MCF 10A (cell line): Measurements from ENCODE around the gene NRTN. TPM values are rescaled to one million over a fixed set of nuclear protein-coding genes. Genes with fewer than 3 reads are reported as not detected.

Experiments
- BruUV-seq: library from RNA; stranded (reverse); fragments of 400-500 nt; replicated peaks from 2 replicates; lab custom pipeline; 2021; lab: Mats Ljungman, UMichigan
- CTCF ChIA-PET: fragments of 300-600 bp; sonication (Branson Sonifier 250); formaldehyde crosslinking; extraction: SDS; loops from one replicate; lab custom pipeline; 2021; ENCODE audit warnings: antibody characterized with exemption, inconsistent platforms; lab: Yijun Ruan, JAX
- POLR2A ChIA-PET: fragments of 300-600, 350-650 bp; sonication (Branson Sonifier 250); formaldehyde crosslinking; extraction: SDS; loops from one replicate; lab custom pipeline; 2020; ENCODE audit warnings: antibody characterized with exemption, inconsistent platforms; lab: Yijun Ruan, JAX
- DNase-seq: peaks from one replicate; pipeline ENCODE4 v3.0.0-alpha.2; 2018; ENCODE audit not compliant: unreplicated experiment
- H3K27ac Mint-ChIP-seq: one replicate; pipeline ENCODE4 v1.8.0; 2022; ENCODE audit warnings: mild to moderate bottlenecking, low read depth, mixed read lengths; ENCODE audit not compliant: unreplicated experiment
- H3K27me3 Mint-ChIP-seq: one replicate; pipeline ENCODE4 v1.8.0; 2022; ENCODE audit warnings: mixed read lengths; ENCODE audit not compliant: insufficient read depth, unreplicated experiment
- H3K36me3 Mint-ChIP-seq: one replicate; pipeline ENCODE4 v1.8.0; 2022; ENCODE audit warnings: mild to moderate bottlenecking, moderate library complexity, mixed read lengths; ENCODE audit not compliant: insufficient read depth, unreplicated experiment
- H3K4me1 Mint-ChIP-seq: one replicate; pipeline ENCODE4 v1.8.0; 2022; ENCODE audit warnings: mixed read lengths; ENCODE audit not compliant: insufficient read depth, unreplicated experiment
- H3K4me3 Mint-ChIP-seq: one replicate; pipeline ENCODE4 v1.8.0; 2022; ENCODE audit warnings: mild to moderate bottlenecking, moderate library complexity, mixed read lengths; ENCODE audit not compliant: unreplicated experiment
- H3K9me3 Mint-ChIP-seq: one replicate; pipeline ENCODE4 v1.8.0; 2022; ENCODE audit warnings: mixed read lengths; ENCODE audit not compliant: unreplicated experiment
- intact Hi-C: fragments of 100-400 bp; cut with micrococcal nuclease; formaldehyde crosslinking; loops from 2 replicates; pipeline ENCODE4 v1.14.1; 2022
- total RNA-seq: library from RNA; stranded (reverse); gene quantifications from 2 replicates; pipeline ENCODE4 v1.2.3, GENCODE V29; 2022
- TF ChIP-seq, protein P1 (sequence below): fragments of 200-600 bp; IDR thresholded peaks from one replicate; pipeline ENCODE4 v1.8.0; 2022; ENCODE audit warnings: antibody characterized with exemption, mild to moderate bottlenecking; ENCODE audit not compliant: unreplicated experiment

NRTN gene
- total RNA-seq, 1 experiment from 2014 or later = 0.75 TPM

DNA sequence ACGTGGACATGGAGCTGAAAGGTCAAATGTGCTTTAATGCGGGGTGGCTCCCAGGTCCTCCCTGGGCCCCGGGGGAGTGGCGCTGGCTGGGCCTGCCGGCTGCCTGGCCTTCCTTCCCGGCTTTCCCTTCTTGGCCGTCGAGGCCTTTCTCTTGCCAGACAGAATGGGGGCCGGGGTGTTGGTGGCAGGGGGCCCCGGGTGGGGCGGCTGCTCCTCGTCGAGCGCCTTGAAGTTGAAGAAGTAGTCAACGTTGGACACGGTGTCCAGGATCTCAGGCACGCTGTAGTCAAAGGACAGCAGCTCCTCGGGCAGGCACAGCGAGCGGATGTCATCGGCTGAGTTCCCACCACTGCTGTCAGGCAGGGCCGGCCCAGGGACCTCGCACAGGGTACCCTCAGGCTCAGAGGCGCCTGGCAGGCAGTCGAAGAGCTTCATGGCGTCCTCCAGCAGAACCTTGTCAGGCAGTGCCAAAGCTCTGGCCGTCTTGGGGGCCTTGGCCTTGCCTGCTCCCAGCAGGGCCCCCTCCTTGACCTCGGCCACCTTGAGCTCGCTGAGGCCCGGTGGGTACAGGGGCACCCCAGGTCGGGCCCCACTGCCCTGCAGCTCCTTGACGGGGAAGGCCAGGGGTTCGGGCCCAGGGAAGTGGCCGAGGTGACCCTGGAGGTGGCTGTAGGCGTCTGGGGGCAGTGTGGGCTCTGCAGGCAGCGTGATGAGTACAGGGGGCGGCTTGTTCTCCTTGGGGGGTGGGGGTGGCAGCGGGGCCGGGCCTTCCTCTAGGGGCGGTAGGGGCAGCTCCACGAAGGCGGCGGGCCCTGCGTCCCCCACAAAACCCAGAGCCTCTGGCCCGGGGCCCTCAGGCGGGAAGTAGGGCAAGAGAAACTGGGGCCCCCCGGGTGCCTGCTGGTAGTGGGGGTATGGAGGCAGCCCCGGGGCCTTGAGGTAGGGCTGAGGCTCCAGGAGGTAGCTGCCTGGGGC lies 21.6 kb upstream of the NRTN start:
- BruUV-seq = no TSS peak
- Mint-ChIP-seq H3K4me3 (no peak overlapping the region), H3K27ac (no peak overlapping the region), H3K4me1 (no peaks in the 10 kb centered on the region), H3K9me3 (no peaks in the 10 kb centered on the region), H3K36me3 (peaks cover 38% of the 10 kb centered on the region), H3K27me3 (no peaks in the 10 kb centered on the region)
- DNase-seq = no peak
- POLR2A ChIA-PET = interaction anchor here (0.5 to 1.3 kb wide), 3 partner anchors 21 to 121 kb away, joined by 3 to 12 read pairs (median 3); no protein-coding TSS in a partner anchor
- CTCF ChIA-PET = interaction anchor here (0.5 to 1.3 kb wide), 4 partner anchors 21 to 96 kb away, joined by 3 to 4 read pairs (median 3); no protein-coding TSS in a partner anchor
- TF ChIP-seq, protein P1, sequence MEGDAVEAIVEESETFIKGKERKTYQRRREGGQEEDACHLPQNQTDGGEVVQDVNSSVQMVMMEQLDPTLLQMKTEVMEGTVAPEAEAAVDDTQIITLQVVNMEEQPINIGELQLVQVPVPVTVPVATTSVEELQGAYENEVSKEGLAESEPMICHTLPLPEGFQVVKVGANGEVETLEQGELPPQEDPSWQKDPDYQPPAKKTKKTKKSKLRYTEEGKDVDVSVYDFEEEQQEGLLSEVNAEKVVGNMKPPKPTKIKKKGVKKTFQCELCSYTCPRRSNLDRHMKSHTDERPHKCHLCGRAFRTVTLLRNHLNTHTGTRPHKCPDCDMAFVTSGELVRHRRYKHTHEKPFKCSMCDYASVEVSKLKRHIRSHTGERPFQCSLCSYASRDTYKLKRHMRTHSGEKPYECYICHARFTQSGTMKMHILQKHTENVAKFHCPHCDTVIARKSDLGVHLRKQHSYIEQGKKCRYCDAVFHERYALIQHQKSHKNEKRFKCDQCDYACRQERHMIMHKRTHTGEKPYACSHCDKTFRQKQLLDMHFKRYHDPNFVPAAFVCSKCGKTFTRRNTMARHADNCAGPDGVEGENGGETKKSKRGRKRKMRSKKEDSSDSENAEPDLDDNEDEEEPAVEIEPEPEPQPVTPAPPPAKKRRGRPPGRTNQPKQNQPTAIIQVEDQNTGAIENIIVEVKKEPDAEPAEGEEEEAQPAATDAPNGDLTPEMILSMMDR = no peak
- intact Hi-C loops = no loop called here

DNA sequence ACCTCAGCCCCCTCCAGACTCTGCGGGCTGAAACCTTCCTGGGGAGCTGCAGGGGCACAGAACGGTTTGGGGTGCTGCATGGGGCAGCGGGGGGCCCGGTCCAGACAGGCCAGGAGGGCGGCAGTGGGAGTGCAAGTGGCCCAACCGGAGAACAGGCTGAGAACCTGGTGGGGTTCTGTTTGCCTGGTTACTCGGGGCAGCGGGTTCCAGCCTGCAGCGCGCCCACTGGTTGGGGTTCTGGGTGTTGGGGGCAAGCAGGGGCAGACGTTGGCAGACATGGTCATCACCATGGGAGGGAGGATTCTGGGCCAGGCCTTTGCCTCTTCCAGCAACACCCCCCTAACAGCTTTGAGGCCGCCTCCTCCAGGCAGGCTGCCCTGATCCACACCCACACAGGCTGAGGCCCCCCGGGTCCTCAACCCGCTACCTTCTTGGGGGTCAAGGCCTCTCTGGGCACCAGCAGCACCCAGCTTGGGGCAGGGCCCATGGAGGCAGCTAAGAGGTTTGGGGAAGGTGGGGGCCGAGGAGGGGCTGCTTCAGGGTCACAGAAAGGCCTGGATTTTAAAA lies 20.2 kb upstream of the NRTN start, which contains the start of gene PRR22:
Gene PRR22 (minus strand): TSS at position 166 of the 567 bp plus-strand sequence. CDS start 86 bp downstream, at position 80.
- Mint-ChIP-seq H3K27ac (no peak within 1 kb of the TSS), H3K36me3 (peaks cover 51% of the 10 kb centered on the region), H3K27me3 (no peaks in the 10 kb centered on the region), H3K4me3 (no peak within 1 kb of the TSS), H3K4me1 (peaks cover 4% of the 10 kb centered on the region), H3K9me3 (no peaks in the 10 kb centered on the region)
- BruUV-seq = no TSS peak
- POLR2A ChIA-PET = interaction anchor here (0.6 kb wide), 1 partner anchor 38 kb away, joined by 3 read pairs; no protein-coding TSS in a partner anchor
- intact Hi-C loops = no loop called here
- CTCF ChIA-PET = no interaction called here
- no peak for DNase-seq
- TF ChIP-seq, protein P1 = no peak

DNA sequence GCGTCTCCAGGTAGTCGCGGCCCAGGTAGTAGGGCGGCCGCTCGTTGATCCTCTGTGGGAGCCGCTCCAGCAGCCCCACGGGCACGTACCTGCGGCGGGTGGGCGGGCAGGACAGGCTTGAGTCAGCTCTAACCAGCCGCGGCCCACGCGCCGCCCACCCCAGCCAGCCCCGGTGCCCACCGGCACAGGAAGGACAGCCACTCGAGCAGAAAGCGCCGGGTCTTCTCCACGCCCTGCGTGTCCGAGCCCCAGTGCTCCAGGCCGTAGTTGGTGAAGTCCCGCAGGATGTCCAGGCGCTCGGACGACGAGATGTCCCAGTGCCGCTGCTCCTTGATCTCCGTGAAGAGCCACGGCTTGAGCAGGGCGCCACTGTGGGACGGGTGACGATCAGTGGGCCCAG lies 19.4 kb upstream of the NRTN start:
- Mint-ChIP-seq H3K4me3 (no peak overlapping the region), H3K9me3 (no peaks in the 10 kb centered on the region), H3K4me1 (peaks cover 10% of the 10 kb centered on the region), H3K27ac (no peak overlapping the region), H3K36me3 (peaks cover 58% of the 10 kb centered on the region), H3K27me3 (no peaks in the 10 kb centered on the region)
- POLR2A ChIA-PET = no interaction called here
- BruUV-seq = no TSS peak
- intact Hi-C loops = no loop called here
- TF ChIP-seq, protein P1 = no peak
- CTCF ChIA-PET = no interaction called here
- DNase-seq = no peak
